ENCODE results near the gene KRTAP1-3.
"Not testable (repeated sequence)": the region's sequence is repeated elsewhere in the genome, so short reads cannot be mapped to it uniquely, and the experiment has no call there.

Gene KRTAP1-3

DNA sequence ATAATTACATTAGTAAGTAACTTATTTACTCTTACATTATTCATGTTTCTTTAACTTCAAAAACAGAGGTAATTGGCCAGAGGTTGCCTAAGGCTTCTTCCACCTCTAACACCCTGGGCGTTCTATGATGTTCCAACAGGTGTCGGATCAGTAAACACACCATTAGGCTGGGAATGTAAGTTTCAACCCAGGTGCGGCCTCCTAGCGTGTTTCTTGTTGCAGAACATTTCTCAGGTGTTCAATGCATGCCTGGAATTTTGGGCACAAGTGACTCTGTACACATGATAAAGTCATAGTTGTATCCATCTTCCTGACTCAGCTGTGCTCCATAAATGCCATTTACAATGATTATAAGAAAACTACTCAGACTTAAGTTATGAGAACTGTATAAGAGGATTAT is 19.4 kb upstream of the KRTAP1-3 start:
- DNase-seq: no peak

DNA sequence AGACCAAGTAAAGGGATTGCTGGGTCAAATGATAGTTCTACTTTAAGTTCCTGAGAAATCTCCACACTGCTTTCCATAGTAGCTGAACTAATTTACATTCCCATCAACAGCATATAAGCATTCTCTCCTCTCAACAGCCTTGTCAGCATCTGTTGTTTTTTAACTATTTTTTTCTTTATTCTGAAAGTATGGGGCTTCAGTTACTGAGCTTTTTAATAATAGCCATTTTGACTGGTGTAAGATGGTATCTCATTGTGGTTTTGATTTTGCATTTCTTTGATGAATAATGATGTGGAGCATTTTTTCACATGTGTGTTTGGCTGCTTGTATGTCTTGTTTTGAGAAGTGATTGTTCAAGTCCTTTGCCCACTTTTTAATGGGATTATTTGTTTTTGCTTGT is 17.9 kb upstream of the KRTAP1-3 start:
- DNase-seq: no peak

DNA sequence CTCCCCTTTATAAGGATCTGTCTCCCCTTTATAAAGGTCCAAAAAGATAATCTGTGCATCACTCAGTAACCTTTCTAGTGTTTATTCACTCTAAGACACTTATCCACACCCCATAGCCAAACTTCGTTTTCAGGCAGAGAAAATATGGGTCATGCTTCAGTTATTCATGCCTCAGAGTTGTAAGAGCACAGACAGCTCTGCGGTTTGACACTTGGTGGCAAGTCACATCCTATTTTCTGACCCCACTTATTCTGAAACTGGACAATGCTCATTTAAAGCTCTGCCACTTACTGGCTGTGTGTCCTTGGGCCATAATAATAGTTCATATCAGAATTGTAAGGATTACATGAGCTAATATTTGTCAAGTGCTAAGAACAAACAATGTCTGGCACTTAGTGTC is 14.4 kb upstream of the KRTAP1-3 start:
- no peak for DNase-seq

DNA sequence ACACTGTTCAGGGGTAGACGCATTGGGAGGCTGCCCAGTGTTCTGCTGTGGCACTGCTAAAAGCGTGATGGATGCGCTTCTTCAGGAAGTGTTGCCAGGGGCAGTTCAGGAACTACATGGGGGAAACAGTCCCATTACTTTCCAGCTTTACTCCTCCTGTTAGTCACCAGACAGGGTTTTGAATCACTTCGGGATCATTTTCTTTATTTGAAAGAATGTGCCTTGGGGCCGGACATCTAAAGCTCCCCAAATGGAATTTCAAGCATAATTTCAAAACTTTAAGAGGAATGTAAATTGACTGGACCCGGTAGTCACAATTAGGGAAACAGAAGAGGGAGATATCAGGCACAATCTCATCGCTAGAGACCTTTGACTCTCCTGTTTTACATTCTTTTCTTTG is 13.8 kb upstream of the KRTAP1-3 start:
- DNase-seq: no peak

DNA sequence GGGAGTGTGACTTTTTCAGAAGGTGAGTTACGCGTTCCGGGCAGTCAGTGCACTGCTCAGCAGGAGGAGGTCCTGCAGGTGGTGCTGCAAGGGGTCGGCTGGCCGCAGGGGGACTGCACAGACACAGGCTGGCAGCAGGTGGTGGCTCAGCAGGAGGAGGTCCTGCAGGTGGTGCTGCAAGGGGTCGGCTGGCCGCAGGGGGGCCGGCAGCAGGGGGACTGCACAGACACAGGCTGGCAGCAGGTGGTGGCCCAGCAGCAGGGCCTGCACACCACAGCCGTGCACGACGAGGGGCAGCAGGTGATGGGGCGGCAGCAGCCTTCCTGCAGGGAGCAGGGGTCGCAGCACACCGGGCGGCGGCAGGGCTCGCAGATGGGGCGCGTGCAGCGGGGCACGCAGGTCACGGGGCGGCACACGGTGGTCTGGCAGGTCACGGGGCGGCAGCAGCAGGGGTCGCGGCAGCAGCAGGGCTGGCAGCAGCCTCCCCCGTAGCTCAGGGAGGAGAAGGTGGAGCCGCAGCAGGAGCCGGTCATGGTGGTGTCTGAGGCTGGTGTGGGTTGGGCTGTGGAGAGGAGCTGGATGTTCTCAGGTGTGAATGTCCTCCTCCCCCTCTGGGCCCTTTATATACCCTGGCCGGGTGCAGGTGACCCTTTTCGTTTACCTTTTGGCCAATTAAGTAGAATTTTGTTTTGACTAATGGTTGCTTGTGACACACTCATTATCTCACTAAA is 12.2 kb upstream of the KRTAP1-3 start, which contains the start of gene KRTAP2-1:
Gene KRTAP2-1, minus strand, starts transcription at position 582 of the 731 bp plus-strand sequence. Its CDS starts 49 bp downstream, at position 533.
- not testable (repeated sequence) for DNase-seq

DNA sequence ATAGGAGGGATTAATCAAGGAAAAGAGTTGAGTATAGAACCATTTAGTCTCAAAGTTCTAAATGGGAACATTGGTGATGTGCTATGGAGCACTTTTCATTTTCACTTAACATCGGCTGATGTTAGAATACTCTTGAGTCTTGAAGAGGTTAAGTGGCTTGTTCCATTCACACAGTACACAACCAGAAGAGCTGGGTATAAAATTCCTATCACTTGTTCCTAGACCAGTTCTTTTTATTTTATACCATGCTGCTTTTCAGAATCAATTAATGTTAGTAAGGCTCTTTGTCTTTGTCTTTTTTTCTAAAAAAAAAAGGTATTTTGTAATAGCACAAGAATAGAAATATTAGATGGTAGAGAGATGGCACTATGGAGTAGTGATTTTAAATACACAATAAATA is 8.3 kb upstream of the KRTAP1-3 start:
- DNase-seq: no peak

DNA sequence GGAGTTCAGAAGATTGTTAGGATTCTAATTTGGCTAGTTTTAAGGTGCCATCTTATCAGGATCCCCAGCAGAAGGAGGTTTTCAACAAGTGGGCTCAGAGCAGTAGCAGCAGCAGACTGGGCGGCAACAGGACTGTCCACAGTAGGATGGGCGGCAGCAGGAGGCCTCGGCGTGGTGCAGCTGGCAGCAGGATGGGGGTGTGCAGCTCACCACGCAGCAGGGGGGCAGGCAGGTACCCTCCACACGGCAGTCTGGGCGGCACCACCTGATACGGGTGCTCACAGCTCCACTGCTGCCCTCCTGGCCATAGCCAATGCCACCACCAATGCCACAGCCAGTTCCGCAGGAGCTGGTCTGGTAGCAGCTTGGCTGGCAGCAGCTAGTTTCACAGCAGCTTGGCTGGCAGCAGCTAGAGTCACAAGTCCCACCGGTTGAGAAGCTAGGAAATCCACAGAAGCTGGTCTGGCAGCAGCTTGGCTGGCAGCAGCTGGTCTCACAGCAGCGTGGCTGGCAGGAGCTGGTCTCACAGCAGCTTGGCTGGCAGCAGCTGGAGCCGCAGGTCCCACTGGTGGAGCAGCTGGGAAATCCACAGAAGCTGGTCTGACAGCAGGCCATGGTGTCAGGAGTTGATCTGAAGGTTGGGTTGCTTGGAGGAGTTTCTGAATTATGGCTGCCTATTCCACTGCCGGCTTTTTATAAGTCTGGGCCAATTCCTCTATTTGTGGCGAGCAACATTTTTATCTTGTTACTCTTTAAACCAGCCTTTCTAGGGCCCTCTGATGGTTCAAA is 6.3 kb upstream of the KRTAP1-3 start, which contains the start of gene KRTAP1-1:
Gene KRTAP1-1, minus strand, starts transcription at position 668 of the 789 bp plus-strand sequence. Its CDS starts 53 bp downstream, at position 615.
- DNase-seq: not testable (repeated sequence)

DNA sequence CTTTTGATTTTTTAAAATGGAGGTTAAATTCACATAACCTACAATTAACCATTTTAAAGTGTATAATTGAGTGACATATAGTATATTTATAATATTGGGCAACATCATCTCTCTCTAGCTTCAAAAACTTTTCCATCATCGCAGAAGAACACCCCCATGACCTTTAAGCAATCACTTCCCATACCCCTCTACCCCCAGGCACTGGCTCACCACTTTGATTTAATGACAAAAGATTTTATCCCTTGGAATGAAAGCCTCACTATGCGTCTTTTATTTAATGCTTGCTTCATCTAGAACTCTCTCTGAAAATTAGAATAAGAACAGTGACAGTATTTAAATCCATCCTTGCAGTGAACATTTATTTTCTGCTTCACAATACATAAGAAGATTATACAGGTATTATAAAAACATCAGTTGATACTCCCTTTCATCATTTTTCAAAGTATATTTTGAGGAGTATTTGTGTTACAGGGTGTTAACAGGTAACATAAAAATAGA is 3.2 kb upstream of the KRTAP1-3 start:
- no peak for DNase-seq

DNA sequence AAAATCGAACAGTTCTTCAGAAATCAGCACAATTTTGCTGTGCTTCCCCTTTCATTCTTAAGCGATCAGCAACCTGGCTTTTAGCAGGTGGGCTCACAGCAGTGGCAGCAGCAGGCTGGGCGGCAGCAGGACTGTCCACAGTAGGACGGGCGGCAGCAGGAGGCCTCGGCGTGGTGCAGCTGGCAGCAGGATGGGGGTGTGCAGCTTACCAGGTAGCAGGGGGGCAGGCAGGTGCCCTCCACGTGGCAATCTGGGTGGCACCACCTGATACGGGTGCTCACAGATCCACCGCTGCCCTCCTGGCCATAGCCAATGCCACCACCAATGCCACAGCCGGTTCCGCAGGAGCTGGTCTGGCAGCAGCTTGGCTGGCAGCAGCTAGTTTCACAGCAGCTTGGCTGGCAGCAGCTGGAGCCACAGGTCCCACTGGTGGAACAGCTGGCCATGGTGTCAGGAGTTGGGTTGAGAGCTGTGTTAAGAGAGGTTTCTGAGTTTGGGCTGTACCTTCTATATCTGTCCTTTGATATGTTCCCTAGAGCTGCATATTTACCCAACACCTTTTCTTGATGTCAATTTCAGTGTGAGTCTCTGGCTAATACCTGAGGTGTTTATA is 4.9 kb downstream of the KRTAP1-3 start, which contains the start of gene KRTAP1-4:
Gene KRTAP1-4, minus strand, starts transcription at position 563 of the 613 bp plus-strand sequence. Its CDS starts 117 bp downstream, at position 446.
- no peak for DNase-seq

DNA sequence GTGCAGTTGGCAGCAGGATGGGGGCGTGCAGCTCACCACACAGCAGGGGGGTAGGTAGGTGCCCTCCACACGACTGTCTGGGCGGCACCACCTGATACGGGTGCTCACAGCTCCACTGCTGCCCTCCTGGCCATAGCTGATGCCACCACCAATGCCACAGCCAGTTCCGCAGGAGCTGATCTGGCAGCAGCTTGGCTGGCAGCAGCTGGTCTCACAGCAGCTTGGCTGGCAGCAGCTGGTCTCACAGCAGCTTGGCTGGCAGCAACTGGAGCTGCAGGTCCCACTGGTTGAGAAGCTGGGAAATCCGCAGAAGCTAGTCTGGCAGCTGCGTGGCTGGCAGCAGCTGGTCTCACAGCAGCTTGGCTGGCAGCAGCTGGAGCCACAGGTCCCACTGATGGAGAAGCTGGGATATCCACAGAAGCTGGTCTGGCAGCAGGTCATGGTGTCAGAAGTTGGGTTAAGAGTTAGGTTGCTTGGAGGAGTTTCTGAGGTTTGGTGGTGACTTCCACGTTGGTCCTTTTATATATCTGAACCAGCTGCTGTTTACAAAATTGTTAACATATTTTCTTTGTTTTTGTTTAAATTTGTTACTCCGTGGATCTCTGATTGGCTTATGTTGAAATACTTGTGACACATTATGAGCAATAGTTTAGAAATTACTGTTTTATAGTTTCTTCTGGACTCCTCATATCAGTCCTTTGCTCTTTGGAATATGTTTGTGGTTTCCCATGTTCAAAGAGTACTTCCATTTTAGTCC is 7.8 kb downstream of the KRTAP1-3 start, which contains the start of gene KRTAP1-5:
Gene KRTAP1-5, minus strand, starts transcription at position 494 of the 757 bp plus-strand sequence. Its CDS starts 53 bp downstream, at position 441.
- no peak for DNase-seq

DNA sequence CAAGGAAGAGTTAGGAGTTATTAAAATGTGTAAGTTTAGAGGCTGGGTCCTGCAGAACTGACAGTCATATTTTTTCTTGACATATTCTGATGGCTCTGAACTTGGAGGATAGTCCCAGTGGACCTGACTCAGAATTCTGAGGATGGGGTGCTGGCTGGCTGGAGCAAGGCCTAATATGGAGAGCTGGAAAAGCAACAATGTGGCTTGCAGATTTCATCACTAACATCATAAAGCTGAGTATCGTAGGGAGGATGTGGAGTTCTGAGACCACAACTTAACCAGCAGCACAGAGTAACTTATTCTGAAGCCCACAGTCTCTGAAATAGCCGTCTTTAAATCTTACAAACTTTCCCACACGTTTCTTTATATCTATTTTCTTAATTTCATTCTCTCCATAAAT is 10.0 kb downstream of the KRTAP1-3 start:
- no peak for DNase-seq

DNA sequence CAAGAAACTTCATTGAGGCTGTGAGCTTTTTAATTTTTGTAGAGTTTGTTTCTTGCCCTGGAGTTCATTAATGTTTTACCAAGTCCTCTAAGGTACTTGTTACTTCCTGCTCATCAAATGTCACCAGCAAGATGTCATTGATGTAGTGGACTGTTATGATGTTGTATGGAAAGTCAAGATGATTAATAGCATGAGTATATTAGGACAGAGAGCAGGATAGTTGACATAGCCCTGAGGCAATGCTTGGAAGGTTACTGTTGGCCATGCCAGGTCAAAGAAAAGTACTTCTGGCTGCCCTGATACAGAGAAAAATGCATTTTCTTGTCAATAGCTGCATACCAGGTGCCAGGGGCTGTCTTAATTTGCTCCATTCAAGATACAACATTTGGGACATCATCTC is 14.3 kb downstream of the KRTAP1-3 start:
- no peak for DNase-seq

DNA sequence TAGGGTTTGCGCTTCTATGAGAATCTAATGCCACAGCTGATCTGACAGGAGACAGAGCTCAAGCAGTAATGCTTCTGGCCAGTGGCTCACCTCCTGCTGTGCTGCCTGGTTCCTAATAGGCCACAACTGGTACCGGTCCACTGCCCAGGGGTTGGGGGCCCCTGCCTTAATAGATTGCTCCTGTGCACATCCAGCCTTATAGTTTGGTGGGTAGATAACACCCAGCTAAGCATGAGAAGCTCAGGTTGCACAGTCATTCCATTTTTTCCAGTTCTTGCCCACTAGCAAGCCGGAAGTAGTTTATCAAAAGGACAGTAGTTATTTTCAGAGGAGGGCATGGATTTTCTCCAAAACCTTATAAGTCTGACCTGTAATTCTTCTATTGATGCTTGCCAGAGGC is 15.3 kb downstream of the KRTAP1-3 start:
- no peak for DNase-seq

DNA sequence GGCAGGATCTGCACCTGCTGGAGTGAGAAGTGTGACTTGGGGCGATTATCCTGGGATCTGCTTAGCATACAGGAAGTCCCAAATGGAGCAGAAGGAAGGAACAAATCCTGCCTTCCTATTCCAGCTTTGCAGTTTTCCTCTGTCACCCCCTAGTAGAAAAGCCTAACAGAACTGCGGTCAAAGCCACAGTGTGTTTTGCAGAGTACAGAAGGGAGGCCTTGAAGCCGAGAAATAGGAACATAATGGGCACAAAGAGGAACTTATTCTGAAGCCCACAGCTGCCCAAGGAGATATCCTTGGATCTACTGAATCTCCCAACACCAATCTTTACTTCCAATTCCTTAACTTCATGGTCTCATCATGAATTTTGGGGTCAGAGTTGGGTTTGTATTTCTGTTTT is 16.1 kb downstream of the KRTAP1-3 start:
- no peak for DNase-seq

DNA sequence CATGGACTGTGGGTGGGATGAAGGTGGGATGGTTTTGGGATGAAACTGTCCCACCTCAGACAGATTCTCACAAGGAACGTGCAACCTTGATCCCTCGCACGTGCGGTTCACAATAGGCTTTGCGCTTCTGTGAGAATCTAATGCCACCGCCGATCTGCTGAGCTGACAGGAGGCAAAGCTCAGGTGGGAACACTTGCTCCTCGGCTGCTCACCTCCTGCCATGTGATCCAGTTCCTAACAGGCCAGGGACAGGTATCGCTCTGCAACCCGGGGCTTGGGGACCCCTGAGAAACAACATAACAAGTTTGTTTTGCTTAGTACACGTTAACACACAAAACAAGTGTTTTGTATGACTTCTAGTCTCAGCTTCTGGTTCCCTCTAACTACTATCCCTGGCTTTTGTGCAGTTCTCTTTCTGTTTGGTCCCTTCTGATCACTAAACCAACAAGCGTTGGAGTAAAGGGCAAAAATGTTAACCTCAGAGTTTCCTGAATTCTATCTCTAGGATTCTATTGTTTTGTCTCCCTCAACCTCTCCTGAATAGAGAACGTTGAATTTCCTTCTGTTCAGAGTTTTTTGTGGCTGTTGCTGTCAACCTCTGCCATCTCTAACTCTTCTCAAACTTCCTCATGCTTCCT is 18.0 kb downstream of the KRTAP1-3 start:
- DNase-seq: no peak

DNA sequence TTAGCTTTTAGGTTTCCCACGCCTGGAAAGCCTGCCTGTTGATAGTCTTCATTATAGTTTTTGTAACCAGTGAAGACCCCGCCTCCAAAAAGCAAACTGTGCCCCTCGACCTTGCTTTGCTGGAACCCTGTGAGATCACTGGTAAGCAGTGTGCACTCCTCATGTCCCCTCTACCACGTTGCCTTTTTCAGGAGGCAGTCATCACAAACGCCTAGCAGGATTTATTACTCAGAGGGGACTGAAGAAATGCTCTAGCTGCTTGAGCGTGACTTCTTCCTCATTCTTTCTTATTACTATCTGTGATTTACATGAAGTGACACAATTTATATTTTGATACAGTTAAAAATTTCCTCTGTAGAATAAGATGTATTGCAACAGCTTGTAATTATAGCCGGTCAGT is 19.2 kb downstream of the KRTAP1-3 start:
- no peak for DNase-seq

DNA sequence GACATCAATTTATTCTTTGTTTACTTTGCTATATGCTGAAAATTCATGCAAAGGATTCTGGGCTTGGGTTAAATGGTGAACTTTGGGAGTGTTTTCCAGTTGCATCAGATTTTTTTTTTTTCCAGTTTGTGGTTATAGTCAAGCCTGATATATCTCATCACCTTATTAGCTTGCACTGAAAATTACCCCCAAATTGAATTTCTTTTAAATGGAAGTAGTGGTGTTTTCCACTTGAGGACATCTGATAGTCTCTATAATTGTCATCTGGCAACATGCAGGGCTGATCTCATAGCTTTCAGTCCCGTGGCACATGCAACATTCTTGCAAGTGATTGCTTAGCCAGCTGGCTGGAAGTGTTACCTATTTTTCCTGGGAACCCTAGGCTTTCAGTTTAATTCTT is 21.1 kb downstream of the KRTAP1-3 start:
- DNase-seq: no peak

DNA sequence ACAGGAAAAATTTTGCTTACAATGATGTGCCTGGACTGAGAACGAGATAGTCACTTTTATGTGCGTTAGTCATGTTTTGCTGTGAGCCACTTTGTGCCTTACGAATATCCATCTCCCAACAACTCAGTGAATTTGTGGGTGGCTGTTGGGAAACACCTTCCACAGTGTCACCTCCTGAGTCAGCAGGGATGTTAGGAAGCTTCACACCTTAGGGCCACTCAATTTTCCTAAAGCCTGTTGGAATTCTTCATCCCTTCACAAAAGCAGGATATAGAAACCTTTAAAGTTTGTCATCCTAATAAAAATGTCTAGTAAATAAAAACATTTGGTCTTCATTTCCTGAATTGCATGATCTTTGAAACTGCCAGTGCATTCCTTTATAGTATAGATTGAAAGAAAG is 21.5 kb downstream of the KRTAP1-3 start:
- no peak for DNase-seq

DNA sequence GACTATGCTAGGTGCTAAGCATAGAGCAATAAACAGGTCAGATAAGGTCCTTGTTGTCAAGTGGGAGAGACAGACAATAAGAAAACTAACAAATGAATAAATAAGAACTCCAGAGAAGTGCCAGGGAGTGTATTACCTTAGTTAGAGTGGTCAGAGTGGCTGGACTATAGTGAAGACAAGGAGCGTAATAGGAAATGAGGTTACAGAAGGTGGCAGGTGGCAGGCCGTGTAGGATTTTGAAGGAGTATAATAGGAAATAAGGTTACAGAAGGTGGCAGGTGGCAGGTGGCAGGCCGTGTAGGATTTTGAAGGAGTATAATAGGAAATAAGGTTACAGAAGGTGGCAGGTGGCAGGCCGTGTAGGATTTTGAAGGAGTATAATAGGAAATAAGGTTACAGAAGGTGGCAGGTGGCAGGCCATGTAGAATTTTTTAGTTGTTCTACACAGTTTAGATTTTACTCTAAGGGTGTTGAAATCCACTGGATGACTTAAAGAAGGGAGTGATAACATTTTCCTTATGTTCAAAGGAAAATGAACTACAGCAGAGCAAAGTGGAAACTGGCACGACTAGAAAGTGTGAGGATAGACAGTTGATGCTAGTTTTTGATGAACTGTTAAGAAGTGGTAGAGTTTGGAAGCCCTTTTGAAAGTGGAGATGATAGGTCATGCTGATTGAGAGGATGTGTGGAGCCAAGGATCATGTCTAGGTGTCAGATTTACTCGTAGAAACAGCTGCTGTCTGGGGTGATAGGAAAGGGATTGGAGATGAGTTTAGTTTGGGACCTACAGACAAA is 22.2 kb downstream of the KRTAP1-3 start:
- DNase-seq: no peak

DNA sequence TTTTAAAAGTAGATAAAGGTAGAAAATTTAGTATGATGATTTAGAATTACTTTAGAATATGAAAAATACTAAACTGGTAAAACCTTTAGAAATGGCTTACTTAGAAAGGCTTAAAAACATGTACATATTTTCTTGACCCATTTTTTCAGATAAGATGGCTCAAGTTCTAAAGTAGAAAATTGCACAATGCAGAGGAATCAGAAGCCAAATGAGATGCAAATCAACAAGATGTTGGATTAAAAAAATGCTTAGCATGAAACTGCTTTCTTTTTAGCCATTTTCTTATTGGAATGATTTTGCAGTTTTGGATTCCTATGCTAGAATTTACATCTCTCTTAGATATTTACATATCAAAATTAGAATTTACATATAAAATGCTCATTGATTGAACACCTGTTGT is 24.2 kb downstream of the KRTAP1-3 start:
- DNase-seq: no peak

DNA sequence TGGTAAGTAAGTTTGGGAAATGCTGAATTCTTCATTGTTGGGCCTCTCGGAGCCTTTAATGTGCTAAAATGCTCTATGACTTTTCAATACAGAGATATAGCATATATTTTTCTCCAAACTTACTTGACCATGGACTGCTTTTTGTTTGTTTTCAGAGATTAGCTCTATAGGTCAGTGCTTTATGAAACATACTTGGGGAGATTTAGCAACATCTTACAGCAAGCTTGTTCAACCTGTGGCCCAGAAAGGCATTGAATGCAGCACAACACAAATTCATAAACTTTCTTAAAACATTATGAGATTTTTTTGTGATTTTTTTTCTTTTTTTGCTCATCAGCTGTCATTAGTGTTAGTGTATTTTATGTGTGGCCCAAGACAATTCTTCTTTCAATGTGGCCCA is 24.7 kb downstream of the KRTAP1-3 start:
- no peak for DNase-seq
